ENCODE results near the gene BCOR. TPM values are rescaled to one million over a fixed set of nuclear protein-coding genes. Genes with fewer than 3 reads are reported as not detected.

The BCOR gene
- total RNA-seq, 1 experiment from 2014 or later: 35.1 TPM

- Histone ChIP-seq H3K79me2 (ENCODE audit: insufficient read depth, low read length) (peaks cover 34% of the 10 kb centered on the region), H3K27ac (ENCODE audit: low read depth, low read length) (peak overlapping the region; percentile 84), H3K27me3 (ENCODE audit: insufficient read depth, low read length) (no peaks in the 10 kb centered on the region), H3K4me2 (ENCODE audit: low read length) (peak overlapping the region; percentile 89), H3K9me3 (ENCODE audit: control insufficient read depth in 1 of 2, insufficient read depth in 1 of 2, low read depth in 1 of 2, low read length in 2 of 2) (no peaks in the 10 kb centered on the region), H3K36me3 (ENCODE audit: control insufficient read depth in 1 of 2, insufficient read depth in 2 of 2, low read length in 2 of 2) (no peaks in the 10 kb centered on the region), H2AFZ (ENCODE audit: low read depth, low read length, poor library complexity, severe bottlenecking) (no peak overlapping the region), H3K9me2 (ENCODE audit: insufficient read depth) (no peaks in the 10 kb centered on the region), H4K20me1 (ENCODE audit: insufficient read depth) (no peaks in the 10 kb centered on the region), H3K4me3 (replicated peaks in 1 of 2; ENCODE audit: low read depth in 1 of 2, low read length in 2 of 2) (peak overlapping the region; percentile 43 to 62), H3K9ac (ENCODE audit: low read length) (peak overlapping the region; percentile 83), H3K4me1 (ENCODE audit: control insufficient read depth in 1 of 2, insufficient read depth in 2 of 2, low read length in 2 of 2) (peaks cover 54 to 77% of the 10 kb centered on the region in 2 experiments)
- DNase-seq (ENCODE audit: low read depth, low spot score) (no peak), ATAC-seq (peak; percentile 1; the same call in 1 of the 2 replicates)
- ChIA-PET POLR2A (interaction anchor here (1.8 kb wide), 1 partner anchor 48 kb away, joined by 5 read pairs; the partner anchor contains the start of gene BCOR), CTCF (no interaction called here), RAD21 (ENCODE audit: low non-redundant PET in 1 of 2, low total read pairs in 2 of 2, uncharacterized antibody in 2 of 2, unreplicated experiment in 2 of 2) (interaction anchor here in 1 of 2 experiments (0.6 kb wide), 1 partner anchor 50 kb away, joined by 6 read pairs; no protein-coding TSS in a partner anchor)
- intact Hi-C loops (cut with micrococcal nuclease): no loop called here
- BruUV-seq (replicated peaks): no TSS peak
- TF ChIP-seq EZH2phosphoT487 (IDR thresholded peaks at IDR 0.05; ENCODE audit: borderline replicate concordance): no peak
- no peak for TF ChIP-seq MAX (IDR thresholded peaks at IDR 0.05)
Observed at GRCh38 chrX:40145923-40146261, 48.1 kb upstream of the BCOR start.

- H3K9ac ChIP-seq (ENCODE audit: low read length): peak overlapping the region; percentile 83
- H4K20me1 ChIP-seq (ENCODE audit: insufficient read depth): no peaks in the 10 kb centered on the region
- DNase-seq (ENCODE audit: low read depth, low spot score) (no peak), ATAC-seq (peak; percentile 26)
- TSS peak; percentile 46 for BruUV-seq (replicated peaks)
- TF ChIP-seq FOSL1 (IDR thresholded peaks at IDR 0.05; ENCODE audit: low read depth) (no peak), POLR2AphosphoS5 (IDR thresholded peaks at IDR 0.05; ENCODE audit: low read depth, low read length) (no peak), EGR1 (IDR thresholded peaks at IDR 0.05; ENCODE audit: low read depth) (no peak), POLR2A (IDR thresholded peaks at IDR 0.05; ENCODE audit: borderline replicate concordance, extremely low read depth, insufficient read depth, insufficient read length) (peak; percentile 4), ATF3 (IDR thresholded peaks at IDR 0.05) (no peak), MAX (IDR thresholded peaks at IDR 0.05) (no peak), TCF7L2 (IDR thresholded peaks at IDR 0.05; ENCODE audit: borderline replicate concordance, extremely low read depth, insufficient read depth, insufficient read length) (no peak), ZNF274 (IDR thresholded peaks at IDR 0.05; ENCODE audit: low read depth, low read length) (no peak)
- H3K27me3 ChIP-seq (ENCODE audit: insufficient read depth, low read length): no peaks in the 10 kb centered on the region
- POLR2A ChIA-PET: interaction anchor here (0.7 to 1.8 kb wide), 2 partner anchors 47 to 59 kb away, joined by 3 to 5 read pairs; partner anchors contain the start of gene BCOR
- CTCF ChIA-PET: no interaction called here
- H2AFZ ChIP-seq (ENCODE audit: low read depth, low read length, poor library complexity, severe bottlenecking): no peak overlapping the region
- H3K79me2 ChIP-seq (ENCODE audit: insufficient read depth, low read length): peaks cover 34% of the 10 kb centered on the region
- H3K4me1 ChIP-seq (ENCODE audit: control insufficient read depth in 1 of 2, insufficient read depth in 2 of 2, low read length in 2 of 2): peaks cover 54 to 76% of the 10 kb centered on the region in 2 experiments
- H3K4me2 ChIP-seq (ENCODE audit: low read length): peak overlapping the region; percentile 89
- H3K36me3 ChIP-seq (ENCODE audit: control insufficient read depth in 1 of 2, insufficient read depth in 2 of 2, low read length in 2 of 2): no peaks in the 10 kb centered on the region
- intact Hi-C loops (cut with micrococcal nuclease): no loop called here
- no peaks in the 10 kb centered on the region for H3K9me2 ChIP-seq (ENCODE audit: insufficient read depth)
- peak overlapping the region; percentile 43 to 62 for H3K4me3 ChIP-seq (replicated peaks in 1 of 2; ENCODE audit: low read depth in 1 of 2, low read length in 2 of 2)
- RAD21 ChIA-PET (ENCODE audit: low non-redundant PET in 1 of 2, low total read pairs in 2 of 2, uncharacterized antibody in 2 of 2, unreplicated experiment in 2 of 2): no interaction called here
- H3K27ac ChIP-seq (ENCODE audit: low read depth, low read length): peak overlapping the region; percentile 84
- no peaks in the 10 kb centered on the region for H3K9me3 ChIP-seq (ENCODE audit: control insufficient read depth in 1 of 2, insufficient read depth in 1 of 2, low read depth in 1 of 2, low read length in 2 of 2)
Observed at GRCh38 chrX:40145001-40145922, 47.5 kb upstream of the BCOR start.
